ENCODE data around the gene GPR39. TPM values are rescaled to one million over a fixed set of nuclear protein-coding genes. Genes with fewer than 3 reads are reported as not detected.

The GPR39 gene
- total RNA-seq, 2 donors from 2014 or later, result 22.1 to 22.3 TPM

DNA sequence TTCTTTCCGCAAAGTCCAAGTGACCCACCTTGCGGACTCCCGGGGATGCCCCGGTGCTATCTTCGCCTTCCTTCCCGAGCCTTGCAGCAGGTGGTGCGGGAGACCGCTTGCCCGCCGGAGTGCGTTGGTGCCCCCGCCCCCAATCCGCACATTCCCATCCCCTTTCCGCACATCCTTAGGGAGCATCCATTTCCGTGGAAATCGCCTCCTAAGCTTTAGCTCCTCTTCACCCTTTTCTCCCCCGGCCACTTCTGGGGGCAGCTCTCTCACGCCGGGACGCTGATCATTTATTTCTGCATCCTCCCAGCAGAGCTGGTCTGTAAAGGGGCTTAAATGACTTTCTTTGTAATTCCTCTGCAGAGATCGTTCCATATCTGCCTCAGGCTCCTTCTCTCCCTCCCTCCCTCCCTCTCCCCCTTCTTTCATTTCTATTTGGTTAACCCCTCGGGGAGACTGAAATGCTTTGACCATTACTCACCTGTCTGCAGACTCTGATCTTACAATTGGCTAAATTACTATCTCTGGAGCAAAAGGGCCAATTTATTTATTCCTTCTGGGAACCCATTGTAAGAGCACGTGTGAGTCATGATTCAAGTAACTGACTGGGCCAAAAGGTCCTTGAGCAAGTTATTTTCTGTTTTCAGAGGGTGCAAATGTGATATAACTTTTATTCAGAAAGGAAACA, 254.7 kb downstream of the GPR39 start:
- DNase-seq, result no peak

DNA sequence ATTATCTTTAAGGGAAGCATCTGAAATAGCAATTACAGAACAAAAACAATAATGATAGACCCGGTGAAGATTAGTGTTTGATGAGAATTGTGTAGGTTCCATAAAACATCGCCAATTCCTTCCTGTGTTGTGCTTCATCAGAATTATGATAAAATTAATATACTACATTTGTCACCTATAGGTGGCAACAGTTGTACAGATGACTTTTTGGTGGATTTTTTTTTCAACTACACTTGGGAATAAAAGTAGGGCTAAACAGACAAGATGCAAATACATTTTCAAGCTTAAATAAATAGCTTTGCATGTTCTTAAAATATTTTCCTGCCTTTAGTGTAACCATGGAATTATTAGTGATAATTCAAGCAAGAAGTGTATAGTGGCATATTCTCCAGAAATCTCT, 260.4 kb downstream of the GPR39 start:
- DNase-seq, result no peak
- intact Hi-C loops (cut with DNase I, micrococcal nuclease), result no loop called here
- ATAC-seq, result no peak

More for the DNA sequence above, 254.7 kb downstream of the GPR39 start:
- intact Hi-C loops (cut with DNase I, micrococcal nuclease), result no loop called here
- ATAC-seq, result no peak

DNA sequence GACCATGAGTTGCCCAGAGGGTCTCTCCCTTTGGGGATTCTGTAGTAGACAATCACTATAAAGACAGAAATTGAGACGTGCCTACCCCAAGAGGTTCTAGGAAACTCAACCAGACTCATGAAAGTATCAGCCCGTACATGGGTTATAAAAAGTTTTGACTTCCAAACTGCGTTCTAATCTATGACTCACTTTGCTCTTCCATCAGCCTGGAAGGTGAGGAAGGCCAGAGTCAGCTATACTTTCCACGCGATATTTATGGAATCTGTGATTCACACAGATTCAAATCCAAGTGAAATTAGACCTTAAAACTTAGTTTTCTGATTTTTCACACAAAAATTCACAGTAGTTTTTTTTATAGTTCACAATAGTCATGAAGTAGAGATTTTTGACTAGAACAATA, 261.1 kb downstream of the GPR39 start:
- intact Hi-C loops (cut with DNase I, micrococcal nuclease), result no loop called here
- DNase-seq, result no peak
- no peak for ATAC-seq

DNA sequence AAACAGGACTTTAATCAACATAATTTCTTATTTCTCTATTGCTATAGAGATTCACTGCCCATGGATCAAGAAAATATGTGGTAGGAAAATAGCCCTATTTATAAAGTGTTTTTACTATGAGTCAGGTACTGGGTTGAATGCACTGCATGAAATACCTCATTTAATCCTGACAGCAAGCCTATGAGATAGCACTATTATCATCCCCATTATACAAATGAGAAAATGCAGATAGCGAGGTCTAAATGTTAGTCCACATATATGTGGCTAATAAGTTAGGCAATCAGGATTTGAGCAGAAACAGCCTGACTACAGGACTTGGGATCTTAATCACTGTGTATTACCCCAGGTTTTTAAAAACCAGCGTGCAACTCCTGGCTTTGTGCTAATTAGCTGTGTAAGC, 261.9 kb downstream of the GPR39 start:
- no peak for ATAC-seq
- no peak for DNase-seq
- intact Hi-C loops (cut with DNase I, micrococcal nuclease), result no loop called here

DNA sequence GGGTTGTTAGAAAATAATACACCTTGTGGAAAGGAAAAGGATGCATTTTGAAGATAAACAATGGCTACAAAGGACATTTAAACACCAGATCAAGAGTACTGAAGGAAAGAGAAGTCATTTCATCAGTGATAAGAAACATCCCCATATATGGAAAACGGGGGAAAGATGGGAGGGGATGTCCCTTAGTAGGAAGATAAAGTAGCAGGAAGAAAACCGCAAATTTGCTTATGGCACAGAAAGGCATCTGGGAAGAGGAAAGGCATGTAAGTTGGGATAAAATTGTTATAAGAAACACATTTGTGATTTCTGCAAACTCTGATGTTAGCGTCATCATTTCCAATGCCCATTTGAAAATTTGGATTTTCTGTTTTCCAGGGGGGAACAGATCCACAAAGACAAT, 263.9 kb downstream of the GPR39 start:
- ATAC-seq, result no peak
- no peak for DNase-seq
- intact Hi-C loops (cut with DNase I, micrococcal nuclease), result no loop called here

DNA sequence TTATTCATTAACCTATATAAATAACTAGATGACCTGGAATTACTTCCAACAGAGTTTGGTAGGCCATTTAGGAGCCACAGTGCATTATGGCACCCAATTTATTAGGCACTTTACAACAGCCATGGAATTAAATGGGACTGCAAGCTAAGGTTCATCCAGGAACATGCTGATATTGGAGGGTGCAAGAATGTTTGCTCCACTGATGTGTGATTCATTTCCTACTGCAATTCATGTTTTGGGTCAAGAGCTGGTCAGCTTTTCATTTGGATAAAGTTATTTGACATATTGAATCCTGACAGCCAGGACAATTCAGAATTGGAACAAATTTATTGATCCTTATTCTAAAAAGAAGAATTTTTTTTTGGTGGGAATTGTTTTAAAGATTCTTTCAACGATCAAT, 265.2 kb downstream of the GPR39 start:
- intact Hi-C loops (cut with DNase I, micrococcal nuclease), result no loop called here
- DNase-seq (no peak), ATAC-seq (peak; percentile 40)

DNA sequence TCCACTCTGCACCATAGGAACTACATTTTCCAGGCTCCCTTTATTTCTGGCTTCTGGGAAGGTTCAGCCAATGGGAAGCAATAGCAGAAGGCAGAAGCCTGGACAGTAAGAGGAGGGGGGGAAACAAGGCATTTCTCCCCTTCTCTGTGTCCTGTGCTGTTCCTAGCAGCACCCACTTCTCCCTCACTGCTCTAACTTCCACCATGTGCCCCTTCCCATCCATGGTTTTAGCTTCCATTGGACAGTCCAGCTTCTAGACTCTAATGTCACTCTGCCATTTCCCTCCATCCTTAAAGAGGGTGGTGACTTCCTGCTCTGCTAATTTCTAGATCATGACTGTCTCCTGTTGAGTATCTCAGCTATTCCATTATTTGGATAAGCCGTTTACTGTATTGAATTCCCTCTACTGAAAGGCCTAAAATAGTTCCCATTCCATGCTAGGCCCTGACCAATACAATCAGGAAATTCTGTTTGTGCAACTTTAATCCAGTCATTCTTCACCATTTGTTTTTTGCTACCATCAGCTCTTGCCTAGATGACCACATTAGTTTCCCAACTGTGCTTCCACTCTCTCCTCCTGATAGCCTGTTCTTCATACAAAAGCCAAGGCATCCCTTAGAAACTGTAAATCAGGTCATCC, 274.2 kb downstream of the GPR39 start:
- DNase-seq (no peak), ATAC-seq (no peak)
- intact Hi-C loops (cut with DNase I, micrococcal nuclease), result no loop called here

DNA sequence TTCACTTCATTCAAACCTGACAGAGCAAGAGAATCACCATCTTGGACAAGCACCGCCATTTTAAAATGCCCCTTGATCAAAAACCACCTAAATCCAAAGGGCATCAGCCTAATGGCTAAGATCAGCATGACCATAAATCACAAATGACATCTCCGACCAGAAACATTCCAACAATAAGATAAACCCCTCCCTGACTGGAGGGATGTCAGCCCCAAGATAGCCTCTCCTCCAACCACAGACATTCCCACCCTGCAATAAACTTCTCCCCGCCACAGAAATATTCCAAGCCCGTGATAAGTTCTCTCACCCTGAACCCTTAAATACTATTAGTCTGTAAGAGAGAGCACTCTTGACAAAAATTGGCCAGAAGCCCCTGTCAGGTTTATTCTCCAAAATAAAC, 275.0 kb downstream of the GPR39 start:
- no peak for DNase-seq
- intact Hi-C loops (cut with DNase I, micrococcal nuclease), result no loop called here
- no peak for ATAC-seq

DNA sequence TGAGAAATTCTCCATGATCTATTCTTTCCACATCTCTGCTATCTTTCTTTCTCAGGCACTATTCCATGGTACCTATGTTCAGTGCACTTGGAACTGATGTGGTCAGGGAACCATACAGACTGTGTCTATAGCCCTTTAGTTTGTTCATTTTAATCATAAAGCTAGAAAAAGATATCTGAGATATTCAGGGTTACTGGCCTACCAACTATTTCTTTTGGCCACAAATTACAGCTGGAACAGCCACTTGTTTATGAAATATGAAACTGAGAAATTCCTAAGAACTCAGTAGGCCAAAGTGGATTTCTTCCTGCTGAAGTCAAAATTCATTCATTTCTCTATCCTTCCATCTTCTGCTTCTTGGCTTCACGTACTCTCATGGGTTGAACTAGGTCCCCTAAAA, 276.2 kb downstream of the GPR39 start:
- no peak for DNase-seq
- no peak for ATAC-seq

More for the DNA sequence above, 276.2 kb downstream of the GPR39 start:
- intact Hi-C loops (cut with DNase I, micrococcal nuclease), result no loop called here

Data from left colon (tissue), 2 donors.